OCI-LY1 (cell line): ENCODE data around the gene ELMOD1.

Experiments used
- H2AFZ ChIP-seq: fragments of 200-600 bp; sonication (generic), shearing (Covaris generic); 2 replicates; pipeline ENCODE4 v1.6.0; 2014; ENCODE audit warnings: antibody characterized with exemption, mild to moderate bottlenecking, low read length
- H3F3A ChIP-seq: fragments of 200-600 bp; sonication (generic), shearing (Covaris generic); 2 replicates; pipeline ENCODE4 v1.6.0; 2014; ENCODE audit warnings: mild to moderate bottlenecking, antibody characterized with exemption, low read length, moderate library complexity; ENCODE audit not compliant: insufficient read depth
- H3K27ac ChIP-seq: fragments of 200-600 bp; sonication (generic); 2 replicates; pipeline ENCODE4 v1.5.1; 2014; ENCODE audit warnings: low read length, mixed run types, mild to moderate bottlenecking, low read depth; ENCODE audit not compliant: poor library complexity, severe bottlenecking
- H3K27me3 ChIP-seq: fragments of 200-600 bp; sonication (generic); 2 replicates; pipeline ENCODE4 v1.6.0; 2014; ENCODE audit warnings: antibody characterized with exemption, mild to moderate bottlenecking, low read length, moderate library complexity; ENCODE audit not compliant: insufficient read depth
- H3K36me3 ChIP-seq: fragments of 200-600 bp; sonication (generic); 2 replicates; pipeline ENCODE4 v1.6.1; 2014; ENCODE audit warnings: mild to moderate bottlenecking, antibody characterized with exemption, low read length, moderate library complexity, mixed read lengths; ENCODE audit not compliant: insufficient read depth
- H3K4me1 ChIP-seq: fragments of 200-600 bp; sonication (generic); 2 replicates; pipeline ENCODE4 v1.5.1; 2014; ENCODE audit warnings: mild to moderate bottlenecking, low read length, moderate library complexity; ENCODE audit not compliant: insufficient read depth, severe bottlenecking
- H3K4me2 ChIP-seq: fragments of 200-600 bp; sonication (generic), shearing (Covaris generic); 2 replicates; pipeline ENCODE4 v1.6.1; 2014; ENCODE audit warnings: low read length
- H3K4me3 ChIP-seq: fragments of 200-600 bp; sonication (generic); 2 replicates; pipeline ENCODE4 v1.5.1; 2014; ENCODE audit warnings: low read length, low read depth, mild to moderate bottlenecking, mixed read lengths; ENCODE audit not compliant: poor library complexity, severe bottlenecking
- H3K79me2 ChIP-seq: fragments of 200-600 bp; shearing (Covaris generic); 2 replicates; pipeline ENCODE4 v1.6.1; 2016; ENCODE audit warnings: mixed run types, low read length, mixed read lengths; ENCODE audit not compliant: insufficient read depth
- H3K9ac ChIP-seq: fragments of 200-600 bp; sonication (generic), shearing (Covaris generic); 2 replicates; pipeline ENCODE4 v1.6.1; 2014; ENCODE audit warnings: mild to moderate bottlenecking, low read length, mixed read lengths
- H3K9me2 ChIP-seq: fragments of 200-600 bp; sonication (generic), shearing (Covaris generic); 2 replicates; pipeline ENCODE4 v1.6.1; 2014; ENCODE audit warnings: low read depth, mild to moderate bottlenecking, low read length, mixed read lengths
- H3K9me3 ChIP-seq: fragments of 200-600 bp; shearing (Covaris generic); 2 replicates; pipeline ENCODE4 v1.6.1; 2014; ENCODE audit warnings: low read length, mixed read lengths
- H4K20me1 ChIP-seq: fragments of 200-600 bp; sonication (generic), shearing (Covaris generic); 2 replicates; pipeline ENCODE4 v1.6.0; 2016; ENCODE audit warnings: mild to moderate bottlenecking, low read length; ENCODE audit not compliant: insufficient read depth
- EZH2 ChIP-seq: fragments of 200-600 bp; sonication (generic), shearing (Covaris generic); IDR thresholded peaks from 2 replicates; pipeline ENCODE4 v1.8.0; 2017; ENCODE audit warnings: borderline replicate concordance, mixed run types, mild to moderate bottlenecking, antibody characterized with exemption, low read length, moderate library complexity, mixed read lengths
- TF ChIP-seq, protein P1 (sequence below): fragments of 200-600 bp; sonication (generic), shearing (Covaris generic); IDR thresholded peaks from 2 replicates; pipeline ENCODE4 v1.5.1; 2017; ENCODE audit warnings: mild to moderate bottlenecking, antibody characterized with exemption, low read length, moderate library complexity, mixed read lengths

Gene ELMOD1

DNA sequence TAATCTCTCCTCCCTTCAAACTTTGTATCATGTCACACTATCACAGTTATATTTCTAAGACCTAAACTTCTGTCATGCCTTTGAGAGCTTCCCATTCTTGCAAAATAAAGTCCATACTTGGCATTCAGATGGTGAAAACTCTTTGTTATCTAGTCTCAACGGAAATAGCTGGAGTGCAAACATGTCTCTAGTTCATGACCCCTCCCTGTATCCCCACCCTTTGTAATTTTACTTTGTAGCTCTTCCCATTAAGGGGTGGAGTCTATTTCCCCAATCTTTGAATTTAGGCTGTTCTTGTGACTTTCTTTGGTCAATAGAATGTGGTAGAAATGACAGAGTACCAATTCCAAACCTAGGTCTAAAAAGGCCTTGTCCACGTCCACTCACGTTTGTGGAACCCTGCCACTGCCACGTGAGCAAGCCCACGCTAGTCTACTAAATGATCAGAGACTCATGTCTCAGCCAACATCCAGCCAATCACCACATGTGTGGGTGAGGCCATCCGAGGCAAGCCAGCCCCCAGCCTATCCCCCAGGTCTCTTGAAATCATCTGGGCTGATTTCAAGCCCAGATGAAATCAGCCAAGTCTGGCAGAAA, 97.5 kb downstream of the ELMOD1 start:
- Histone ChIP-seq H4K20me1 (no peaks in the 10 kb centered on the region), H3K9me2 (no peaks in the 10 kb centered on the region), H2AFZ (peak overlapping the region; percentile 4; the same call in 1 of the 2 replicates), H3K4me1 (peaks cover 15% of the 10 kb centered on the region), H3K9me3 (no peaks in the 10 kb centered on the region), H3K27me3 (no peaks in the 10 kb centered on the region), H3F3A (no peaks in the 10 kb centered on the region), H3K27ac (no peak overlapping the region), H3K9ac (no peak overlapping the region), H3K79me2 (no peaks in the 10 kb centered on the region), H3K4me3 (no peak overlapping the region), H3K36me3 (no peaks in the 10 kb centered on the region), H3K4me2 (no peak overlapping the region)
- no peak for TF ChIP-seq EZH2

DNA sequence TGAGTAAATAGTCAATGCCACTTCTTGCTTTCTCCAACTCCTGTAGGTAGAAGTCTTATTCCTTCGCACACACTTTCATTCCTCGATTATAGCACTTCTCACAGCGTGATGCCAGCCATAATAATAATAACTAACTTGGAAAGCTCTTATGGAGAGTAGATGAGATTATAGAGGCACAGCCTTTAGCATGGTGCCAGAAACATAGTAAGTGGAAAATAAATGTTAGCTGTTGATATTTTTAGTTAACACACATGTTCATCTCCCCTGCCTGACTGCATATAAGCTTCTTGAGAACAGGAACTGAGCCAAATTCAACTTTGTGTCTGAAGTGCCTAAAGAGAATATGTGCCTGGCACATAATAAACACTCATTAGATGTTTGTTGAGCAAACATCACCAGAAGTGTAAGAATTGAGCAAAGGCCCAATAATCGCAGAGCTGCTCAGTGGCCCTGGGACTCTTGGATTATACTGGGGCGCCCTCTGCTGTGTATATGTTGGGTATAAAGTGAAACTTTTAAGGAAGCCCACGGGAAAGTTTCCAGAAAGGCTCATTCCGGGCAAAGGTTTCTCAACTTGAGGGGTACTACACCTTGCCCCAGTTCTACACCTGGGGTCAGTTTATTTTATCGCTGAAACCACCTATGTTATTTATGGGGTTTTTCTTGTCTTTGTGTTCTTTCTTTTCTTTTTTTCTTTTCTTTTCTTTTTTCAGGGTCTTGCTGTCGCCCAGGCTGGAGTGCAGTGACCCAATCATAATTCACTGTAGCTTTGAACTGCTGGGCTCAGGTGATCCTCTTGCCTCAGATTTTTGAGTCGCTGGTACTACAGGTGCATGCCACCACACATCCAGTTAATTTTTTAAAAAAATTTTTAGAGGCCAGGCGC, 98.6 kb downstream of the ELMOD1 start:
- Histone ChIP-seq H3K79me2 (no peaks in the 10 kb centered on the region), H4K20me1 (no peaks in the 10 kb centered on the region), H3K4me2 (no peak overlapping the region), H3K27me3 (no peaks in the 10 kb centered on the region), H3K4me1 (peaks cover 15% of the 10 kb centered on the region), H3K9me3 (no peaks in the 10 kb centered on the region), H3K36me3 (no peaks in the 10 kb centered on the region), H3K4me3 (no peak overlapping the region), H3K27ac (peak overlapping the region; percentile 16), H3K9me2 (no peaks in the 10 kb centered on the region), H2AFZ (no peak overlapping the region), H3K9ac (no peak overlapping the region), H3F3A (no peaks in the 10 kb centered on the region)
- TF ChIP-seq EZH2 = no peak
- TF ChIP-seq, protein P1, sequence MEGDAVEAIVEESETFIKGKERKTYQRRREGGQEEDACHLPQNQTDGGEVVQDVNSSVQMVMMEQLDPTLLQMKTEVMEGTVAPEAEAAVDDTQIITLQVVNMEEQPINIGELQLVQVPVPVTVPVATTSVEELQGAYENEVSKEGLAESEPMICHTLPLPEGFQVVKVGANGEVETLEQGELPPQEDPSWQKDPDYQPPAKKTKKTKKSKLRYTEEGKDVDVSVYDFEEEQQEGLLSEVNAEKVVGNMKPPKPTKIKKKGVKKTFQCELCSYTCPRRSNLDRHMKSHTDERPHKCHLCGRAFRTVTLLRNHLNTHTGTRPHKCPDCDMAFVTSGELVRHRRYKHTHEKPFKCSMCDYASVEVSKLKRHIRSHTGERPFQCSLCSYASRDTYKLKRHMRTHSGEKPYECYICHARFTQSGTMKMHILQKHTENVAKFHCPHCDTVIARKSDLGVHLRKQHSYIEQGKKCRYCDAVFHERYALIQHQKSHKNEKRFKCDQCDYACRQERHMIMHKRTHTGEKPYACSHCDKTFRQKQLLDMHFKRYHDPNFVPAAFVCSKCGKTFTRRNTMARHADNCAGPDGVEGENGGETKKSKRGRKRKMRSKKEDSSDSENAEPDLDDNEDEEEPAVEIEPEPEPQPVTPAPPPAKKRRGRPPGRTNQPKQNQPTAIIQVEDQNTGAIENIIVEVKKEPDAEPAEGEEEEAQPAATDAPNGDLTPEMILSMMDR = peak; percentile 71

DNA sequence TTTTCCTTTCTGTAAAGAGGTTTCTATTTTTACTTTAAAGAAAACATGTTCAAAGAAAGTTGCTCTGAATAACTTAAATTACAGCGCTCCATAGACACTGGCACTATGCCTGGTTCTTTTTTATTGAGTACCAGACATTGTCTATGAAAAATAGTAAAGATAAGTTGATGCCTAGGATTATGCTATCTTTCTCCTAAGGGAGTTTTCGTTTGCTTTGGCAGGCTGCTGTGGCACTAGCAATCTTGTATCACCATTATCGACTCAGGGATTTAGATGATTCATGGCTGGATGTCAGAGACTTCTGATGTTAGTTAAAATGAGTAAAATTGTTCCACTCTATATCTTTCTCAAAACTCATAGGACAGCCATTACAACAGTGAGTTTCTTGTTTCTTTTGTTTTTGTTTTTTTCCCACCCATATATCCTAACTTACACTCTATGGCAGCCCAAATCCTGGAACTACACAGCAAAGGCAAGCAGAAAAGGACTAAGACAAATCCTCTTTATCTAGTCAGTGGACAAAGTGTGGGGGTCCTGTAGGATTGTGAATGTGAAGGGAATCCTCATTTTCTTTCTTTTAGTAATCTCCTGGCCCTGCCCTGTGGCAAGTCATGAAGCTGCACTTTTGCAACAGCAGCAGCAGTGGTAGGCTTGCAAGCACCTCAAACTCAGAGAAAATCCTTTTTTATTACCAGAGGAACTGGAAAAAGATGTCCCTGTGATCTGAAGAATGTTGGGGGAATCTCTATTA, 100.2 kb downstream of the ELMOD1 start:
- TF ChIP-seq, protein P1 = no peak
- no peak for TF ChIP-seq EZH2
- H2AFZ ChIP-seq = no peak overlapping the region
- no peak overlapping the region for H3K4me2 ChIP-seq

More for the DNA sequence above, 100.2 kb downstream of the ELMOD1 start:
- Histone ChIP-seq H3K27me3 (no peaks in the 10 kb centered on the region), H3K4me3 (no peak overlapping the region), H3K9me2 (no peaks in the 10 kb centered on the region), H3K36me3 (no peaks in the 10 kb centered on the region), H3K79me2 (no peaks in the 10 kb centered on the region), H3K4me1 (peaks cover 15% of the 10 kb centered on the region), H3K27ac (no peak overlapping the region), H4K20me1 (no peaks in the 10 kb centered on the region), H3K9me3 (no peaks in the 10 kb centered on the region), H3F3A (no peaks in the 10 kb centered on the region), H3K9ac (no peak overlapping the region)
